IMR-90 (cell line): Measurements from ENCODE around the gene HOATZ. TPM values are rescaled to one million over a fixed set of nuclear protein-coding genes. Genes with fewer than 3 reads are reported as not detected.

ENCODE experiments used
- ATAC-seq: fragments of 200-7000 bp; cut with Tn5 transposase; 2 replicates; pipeline ENCODE4 v1.9.1; 2020; ENCODE audit warnings: low read depth, mild to moderate bottlenecking, moderate library complexity
- BruUV-seq: library from RNA; stranded (reverse); fragments of 400-500 nt; replicated peaks from 2 replicates; lab custom pipeline; 2021; lab: Mats Ljungman, UMichigan
- CTCF ChIA-PET: fragments of 300-600 bp; formaldehyde crosslinking; extraction: SDS; loops from one replicate; lab custom pipeline; 2021; ENCODE audit warnings: antibody characterized with exemption; lab: Yijun Ruan, JAX
- POLR2A ChIA-PET: fragments of 300-600 bp; sonication (Branson Sonifier 250); formaldehyde crosslinking; loops from one replicate; lab custom pipeline; 2022; ENCODE audit warnings: antibody characterized with exemption; ENCODE audit not compliant: unreplicated experiment; lab: Charles Lee
- DNase-seq: peaks from one replicate; pipeline ENCODE4 v3.0.0; 2013
- H2AFZ ChIP-seq: replicated peaks from 2 replicates; pipeline ENCODE3; 2013; ENCODE audit warnings: low read length, mild to moderate bottlenecking; ENCODE audit not compliant: poor library complexity
- H2AK5ac ChIP-seq: 2 replicates; pipeline ENCODE4 v1.6.1; 2013; ENCODE audit warnings: low read depth, low read length, inconsistent platforms
- H2AK9ac ChIP-seq: replicated peaks from 2 replicates; pipeline ENCODE3; 2013; ENCODE audit warnings: mild to moderate bottlenecking, low read depth, low read length, moderate library complexity; ENCODE audit not compliant: poor library complexity
- H2BK120ac ChIP-seq: 2 replicates; pipeline ENCODE4 v1.6.1; 2013; ENCODE audit warnings: low read depth, low read length, inconsistent platforms
- H2BK15ac ChIP-seq: 3 replicates; pipeline ENCODE4 v1.6.1; 2013; ENCODE audit warnings: low read depth, low read length, inconsistent platforms
- H2BK20ac ChIP-seq: 2 replicates; pipeline ENCODE4 v1.6.1; 2013; ENCODE audit warnings: low read depth, mild to moderate bottlenecking, inconsistent platforms, low read length, moderate library complexity
- H2BK5ac ChIP-seq: 2 replicates; pipeline ENCODE4 v1.6.1; 2013; ENCODE audit warnings: mild to moderate bottlenecking, low read depth, low read length, inconsistent platforms; ENCODE audit not compliant: poor library complexity, severe bottlenecking
- H3K14ac ChIP-seq: replicated peaks from 2 replicates; pipeline ENCODE4 v1.6.1; 2013; ENCODE audit warnings: low read depth, low read length, inconsistent platforms
- H3K18ac ChIP-seq: 2 replicates; pipeline ENCODE4 v1.6.1; 2013; ENCODE audit warnings: low read depth, low read length, control low read depth
- H3K23ac ChIP-seq: 2 replicates; pipeline ENCODE4 v1.6.1; 2013; ENCODE audit warnings: low read depth, low read length, inconsistent platforms
- H3K27ac ChIP-seq: 2 replicates; pipeline ENCODE4 v1.5.1; 2013; ENCODE audit warnings: mild to moderate bottlenecking, control low read depth, low read length; ENCODE audit not compliant: insufficient read depth
- H3K27me3 ChIP-seq: 2 replicates; pipeline ENCODE4 v1.6.1; 2013; ENCODE audit warnings: low read length; ENCODE audit not compliant: control insufficient read depth, insufficient read depth
- H3K36me3 ChIP-seq: 2 replicates; pipeline ENCODE4 v1.6.1; 2013; ENCODE audit warnings: low read length, mixed read lengths; ENCODE audit not compliant: control insufficient read depth, insufficient read depth
- H3K4ac ChIP-seq: 2 replicates; pipeline ENCODE4 v1.6.1; 2013; ENCODE audit warnings: low read depth, low read length, inconsistent platforms
- H3K4me1 ChIP-seq: 2 replicates; pipeline ENCODE4 v1.6.1; 2013; ENCODE audit warnings: low read length, mixed read lengths; ENCODE audit not compliant: control insufficient read depth, insufficient read depth
- H3K4me2 ChIP-seq: 2 replicates; pipeline ENCODE4 v1.6.1; 2013; ENCODE audit warnings: low read depth, mild to moderate bottlenecking, control low read depth, low read length, moderate library complexity
- H3K4me3 ChIP-seq: 2 replicates; pipeline ENCODE4 v1.5.1; 2013; ENCODE audit warnings: low read depth, mild to moderate bottlenecking, control low read depth, low read length, moderate library complexity; ENCODE audit not compliant: insufficient read depth
- H3K56ac ChIP-seq: 2 replicates; pipeline ENCODE4 v1.6.1; 2013; ENCODE audit warnings: low read length, inconsistent platforms; ENCODE audit not compliant: insufficient read depth; ENCODE audit errors: extremely low read depth
- H3K79me1 ChIP-seq, 2 experiments: 2 replicates each; pipeline ENCODE4 v1.6.1; 2013; ENCODE audit warnings: low read length in 2 of 2, inconsistent platforms in 1 of 2, low read depth in 1 of 2
- H3K9ac ChIP-seq: 2 replicates; pipeline ENCODE4 v1.6.1; 2013; ENCODE audit warnings: low read depth, low read length, control low read depth
- H3K9me1 ChIP-seq: 2 replicates; pipeline ENCODE4 v1.6.1; 2013; ENCODE audit warnings: low read length, inconsistent platforms; ENCODE audit not compliant: insufficient read depth
- H3K9me3 ChIP-seq: 2 replicates; pipeline ENCODE4 v1.6.1; 2013; ENCODE audit warnings: low read length; ENCODE audit not compliant: control insufficient read depth, insufficient read depth
- H4K20me1 ChIP-seq: 2 replicates; pipeline ENCODE4 v1.6.1; 2013; ENCODE audit warnings: low read length, inconsistent platforms; ENCODE audit not compliant: insufficient read depth
- H4K5ac ChIP-seq: 2 replicates; pipeline ENCODE4 v1.6.1; 2013; ENCODE audit warnings: mild to moderate bottlenecking, low read depth, low read length, control low read depth
- H4K8ac ChIP-seq, 2 experiments: 2 replicates each; pipeline ENCODE4 v1.6.1; 2013; ENCODE audit warnings: low read depth in 2 of 2, low read length in 2 of 2, control low read depth in 1 of 2, inconsistent platforms in 1 of 2
- H4K91ac ChIP-seq: 2 replicates; pipeline ENCODE4 v1.6.1; 2013; ENCODE audit warnings: low read depth, low read length, inconsistent platforms; ENCODE audit not compliant: insufficient read depth
- BHLHE40 ChIP-seq: fragments of 150-350 bp; IDR thresholded peaks from 2 replicates; pipeline ENCODE4 v1.6.1; 2016; ENCODE audit warnings: mild to moderate bottlenecking, low read depth, low read length
- CEBPB ChIP-seq: IDR thresholded peaks from 2 replicates; pipeline ENCODE4 v1.6.1; 2012; ENCODE audit warnings: low read depth, low read length, improper control_type of control experiment
- CHD1 ChIP-seq: IDR thresholded peaks from 2 replicates; pipeline ENCODE4 v1.6.1; 2012; ENCODE audit warnings: low read depth, low read length, improper control_type of control experiment
- FOS ChIP-seq: fragments of 150-350 bp; IDR thresholded peaks from 2 replicates; pipeline ENCODE4 v1.6.1; 2016; ENCODE audit warnings: low read depth, low read length
- MAFK ChIP-seq: IDR thresholded peaks from 2 replicates; pipeline ENCODE4 v1.6.1; 2012; ENCODE audit warnings: low read depth, low read length, improper control_type of control experiment
- MAZ ChIP-seq: IDR thresholded peaks from 2 replicates; pipeline ENCODE4 v1.6.1; 2012; ENCODE audit warnings: low read depth, mild to moderate bottlenecking, low read length, improper control_type of control experiment, moderate library complexity, borderline replicate concordance
- MXI1 ChIP-seq: IDR thresholded peaks from 2 replicates; pipeline ENCODE4 v1.6.1; 2012; ENCODE audit warnings: low read depth, mild to moderate bottlenecking, low read length, moderate library complexity, borderline replicate concordance
- NFE2L2 ChIP-seq: fragments of 150-350 bp; IDR thresholded peaks from 2 replicates; pipeline ENCODE4 v1.6.1; 2016; ENCODE audit warnings: low read depth, mild to moderate bottlenecking, low read length
- POLR2A ChIP-seq: IDR thresholded peaks from 2 replicates; pipeline ENCODE4 v1.6.1; 2012; ENCODE audit warnings: mild to moderate bottlenecking, low read depth, low read length
- RAD21 ChIP-seq: IDR thresholded peaks from 2 replicates; pipeline ENCODE4 v1.6.1; 2012; ENCODE audit warnings: low read length, improper control_type of control experiment
- RCOR1 ChIP-seq: IDR thresholded peaks from 2 replicates; pipeline ENCODE4 v1.6.1; 2012; ENCODE audit warnings: mild to moderate bottlenecking, low read length, improper control_type of control experiment; ENCODE audit not compliant: insufficient replicate concordance
- RFX5 ChIP-seq: IDR thresholded peaks from 2 replicates; pipeline ENCODE4 v1.8.0; 2012; ENCODE audit warnings: low read depth, mild to moderate bottlenecking, low read length, moderate library complexity
- SMC3 ChIP-seq: fragments of 150-350 bp; IDR thresholded peaks from 2 replicates; pipeline ENCODE4 v1.6.1; 2016; ENCODE audit warnings: low read depth, mild to moderate bottlenecking, antibody characterized with exemption, low read length, moderate library complexity
- WGBS, 2 experiments: methylation state at CpG; one replicate each; pipeline versions ENCODE4 v1.1.5 to v1.1.7; 2013; ENCODE audit warnings: missing lambda C conversion rate in 2 of 2; ENCODE audit not compliant: insufficient read length in 1 of 2; ENCODE audit errors: extremely low coverage in 2 of 2; 5-methylcytosine and 5-hydroxymethylcytosine counted together
- dilution Hi-C: fragments of 300-500 bp; cut with HindIII; formaldehyde crosslinking; loops from one replicate; pipeline ENCODE4 v1.14.3; 2018; ENCODE audit warnings: low sequenced_read_pairs; ENCODE audit not compliant: unreplicated experiment
- in situ Hi-C: fragments of 300-500 bp; cut with MboI; formaldehyde crosslinking; loops from 3 replicates; pipeline ENCODE4 v1.14.3; 2019; ENCODE audit warnings: low sequenced_read_pairs, inconsistent platforms, mixed read lengths
- intact Hi-C: fragments of 100-400 bp; cut with micrococcal nuclease; formaldehyde crosslinking; loops from 2 replicates; pipeline ENCODE4 v1.10.0; 2022
- polyA plus RNA-seq, 3 experiments: library from polyadenylated mRNA; depleted of rRNA; stranded (reverse); fragments of >200 nt; gene quantifications; 2 replicates each; pipeline ENCODE4 v1.2.3, GENCODE V29; 2012; ENCODE audit warnings: low replicate concordance in 1 of 3
- total RNA-seq: library from RNA; depleted of rRNA; stranded (reverse); fragments of >200 nt; gene quantifications from 2 replicates; pipeline ENCODE4 v1.2.3, GENCODE V29; 2012
- TF ChIP-seq, protein P1 (sequence below): conservative IDR thresholded peaks from 2 replicates; pipeline ENCODE4 v1.5.1; 2012; ENCODE audit warnings: mild to moderate bottlenecking, low read depth, low read length, improper control_type of control experiment
- TF ChIP-seq, protein P2 (sequence below): fragments of 150-350 bp; IDR thresholded peaks from 2 replicates; pipeline ENCODE4 v1.6.1; 2016; ENCODE audit warnings: low read depth, mild to moderate bottlenecking, low read length, moderate library complexity, borderline replicate concordance

The HOATZ gene
- total and polyA plus RNA-seq, 2 of the 4 experiments (the other 2 are of a cell fraction) = not detected

GRCh38 chr11:111575740-111576139, 61.2 kb downstream of the HOATZ start:
- dilution Hi-C loops (no loop called here), in situ Hi-C loops (loop anchor here (25.0 kb wide), 1 partner anchor 412 kb away; no protein-coding TSS in a partner anchor), intact Hi-C loops (no loop called here)
- H3K27me3 ChIP-seq = no peaks in the 10 kb centered on the region
- H3K18ac ChIP-seq = no peak overlapping the region
- H3K4me1 ChIP-seq = peaks cover 4% of the 10 kb centered on the region
- BruUV-seq = no TSS peak
- H3K4me3 ChIP-seq = no peak overlapping the region
- POLR2A ChIA-PET = no interaction called here
- no CpG with 5 or more reads among the region's 6 CpGs for WGBS, 2 experiments
- H2BK20ac ChIP-seq = no peak overlapping the region
- no peak overlapping the region for H3K9ac ChIP-seq
- no peak overlapping the region for H3K14ac ChIP-seq
- TF ChIP-seq RFX5 (no peak), FOS (no peak), BHLHE40 (no peak), RAD21 (no peak), MXI1 (no peak), RCOR1 (no peak), MAZ (no peak), POLR2A (no peak), SMC3 (no peak), NFE2L2 (no peak), CEBPB (no peak), CHD1 (no peak), MAFK (no peak)
- TF ChIP-seq, protein P1, sequence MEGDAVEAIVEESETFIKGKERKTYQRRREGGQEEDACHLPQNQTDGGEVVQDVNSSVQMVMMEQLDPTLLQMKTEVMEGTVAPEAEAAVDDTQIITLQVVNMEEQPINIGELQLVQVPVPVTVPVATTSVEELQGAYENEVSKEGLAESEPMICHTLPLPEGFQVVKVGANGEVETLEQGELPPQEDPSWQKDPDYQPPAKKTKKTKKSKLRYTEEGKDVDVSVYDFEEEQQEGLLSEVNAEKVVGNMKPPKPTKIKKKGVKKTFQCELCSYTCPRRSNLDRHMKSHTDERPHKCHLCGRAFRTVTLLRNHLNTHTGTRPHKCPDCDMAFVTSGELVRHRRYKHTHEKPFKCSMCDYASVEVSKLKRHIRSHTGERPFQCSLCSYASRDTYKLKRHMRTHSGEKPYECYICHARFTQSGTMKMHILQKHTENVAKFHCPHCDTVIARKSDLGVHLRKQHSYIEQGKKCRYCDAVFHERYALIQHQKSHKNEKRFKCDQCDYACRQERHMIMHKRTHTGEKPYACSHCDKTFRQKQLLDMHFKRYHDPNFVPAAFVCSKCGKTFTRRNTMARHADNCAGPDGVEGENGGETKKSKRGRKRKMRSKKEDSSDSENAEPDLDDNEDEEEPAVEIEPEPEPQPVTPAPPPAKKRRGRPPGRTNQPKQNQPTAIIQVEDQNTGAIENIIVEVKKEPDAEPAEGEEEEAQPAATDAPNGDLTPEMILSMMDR = no peak
- TF ChIP-seq, protein P2, sequence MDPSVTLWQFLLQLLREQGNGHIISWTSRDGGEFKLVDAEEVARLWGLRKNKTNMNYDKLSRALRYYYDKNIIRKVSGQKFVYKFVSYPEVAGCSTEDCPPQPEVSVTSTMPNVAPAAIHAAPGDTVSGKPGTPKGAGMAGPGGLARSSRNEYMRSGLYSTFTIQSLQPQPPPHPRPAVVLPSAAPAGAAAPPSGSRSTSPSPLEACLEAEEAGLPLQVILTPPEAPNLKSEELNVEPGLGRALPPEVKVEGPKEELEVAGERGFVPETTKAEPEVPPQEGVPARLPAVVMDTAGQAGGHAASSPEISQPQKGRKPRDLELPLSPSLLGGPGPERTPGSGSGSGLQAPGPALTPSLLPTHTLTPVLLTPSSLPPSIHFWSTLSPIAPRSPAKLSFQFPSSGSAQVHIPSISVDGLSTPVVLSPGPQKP = no peak
- H3K79me1 ChIP-seq = no peaks in the 10 kb centered on the region
- H2AK9ac ChIP-seq = no peak overlapping the region
- no peak for DNase-seq
- H2BK5ac ChIP-seq = no peak overlapping the region
- no peak overlapping the region for H2BK120ac ChIP-seq
- no peak overlapping the region for H3K27ac ChIP-seq
- no peak overlapping the region for H2AK5ac ChIP-seq
- no peak overlapping the region for H3K23ac ChIP-seq
- no peak overlapping the region for H4K91ac ChIP-seq
- CTCF ChIA-PET = no interaction called here
- H2AFZ ChIP-seq = no peak overlapping the region
- no peaks in the 10 kb centered on the region for H4K20me1 ChIP-seq
- peaks cover 14% of the 10 kb centered on the region for H3K9me1 ChIP-seq
- no peaks in the 10 kb centered on the region for H3K9me3 ChIP-seq
- no peak overlapping the region for H3K4ac ChIP-seq
- ATAC-seq = no peak
- no peak overlapping the region for H4K8ac ChIP-seq
- no peak overlapping the region for H3K56ac ChIP-seq
- H3K4me2 ChIP-seq = no peak overlapping the region
- no peak overlapping the region for H4K5ac ChIP-seq
- no peaks in the 10 kb centered on the region for H3K36me3 ChIP-seq
- no peak overlapping the region for H2BK15ac ChIP-seq
